ENCODE data around the gene GRIK1. TPM values are rescaled to one million over a fixed set of nuclear protein-coding genes. Genes with fewer than 3 reads are reported as not detected.

Gene GRIK1
- polyA plus RNA-seq, 1 donor from 2014 or later = 8.7 TPM

- no peak overlapping the region for H3K9ac ChIP-seq (ENCODE audit: low read length)
- H3K36me3 ChIP-seq (ENCODE audit: insufficient read depth, low read length) = no peaks in the 10 kb centered on the region
- H3F3A ChIP-seq (ENCODE audit: insufficient read depth, low read length, poor library complexity, severe bottlenecking) = no peaks in the 10 kb centered on the region
- H2AFZ ChIP-seq (ENCODE audit: low read depth, low read length) = no peak overlapping the region
- H3K4me2 ChIP-seq (ENCODE audit: low read length) = no peak overlapping the region
- no peak overlapping the region for H3K4me3 ChIP-seq (ENCODE audit: low read length)
- no peaks in the 10 kb centered on the region for H3K9me2 ChIP-seq (ENCODE audit: insufficient read depth, low read length)
- no peaks in the 10 kb centered on the region for H4K20me1 ChIP-seq (ENCODE audit: insufficient read depth)
- H3K9me3 ChIP-seq (ENCODE audit: low read length) = no peaks in the 10 kb centered on the region
- H3K27ac ChIP-seq (ENCODE audit: low read length) = no peak overlapping the region
- H3K27me3 ChIP-seq (ENCODE audit: insufficient read depth, low read depth, low read length) = no peaks in the 10 kb centered on the region
- TF ChIP-seq EP300 (conservative IDR thresholded peaks at IDR 0.05; ENCODE audit: poor library complexity, severe bottlenecking) (no peak), MXI1 (conservative IDR thresholded peaks at IDR 0.05; ENCODE audit: poor library complexity, severe bottlenecking) (no peak), POLR2AphosphoS5 (IDR thresholded peaks at IDR 0.05) (no peak), EZH2 (IDR thresholded peaks at IDR 0.05; ENCODE audit: borderline replicate concordance, insufficient read depth, low read length, poor library complexity, severe bottlenecking) (no peak), RAD21 (conservative IDR thresholded peaks at IDR 0.05) (no peak), REST (IDR thresholded peaks at IDR 0.05; ENCODE audit: borderline replicate concordance) (no peak), SMC3 (conservative IDR thresholded peaks at IDR 0.05; ENCODE audit: poor library complexity) (no peak), TAF1 (IDR thresholded peaks at IDR 0.05; ENCODE audit: low read depth) (no peak)
- TF ChIP-seq, protein P1, sequence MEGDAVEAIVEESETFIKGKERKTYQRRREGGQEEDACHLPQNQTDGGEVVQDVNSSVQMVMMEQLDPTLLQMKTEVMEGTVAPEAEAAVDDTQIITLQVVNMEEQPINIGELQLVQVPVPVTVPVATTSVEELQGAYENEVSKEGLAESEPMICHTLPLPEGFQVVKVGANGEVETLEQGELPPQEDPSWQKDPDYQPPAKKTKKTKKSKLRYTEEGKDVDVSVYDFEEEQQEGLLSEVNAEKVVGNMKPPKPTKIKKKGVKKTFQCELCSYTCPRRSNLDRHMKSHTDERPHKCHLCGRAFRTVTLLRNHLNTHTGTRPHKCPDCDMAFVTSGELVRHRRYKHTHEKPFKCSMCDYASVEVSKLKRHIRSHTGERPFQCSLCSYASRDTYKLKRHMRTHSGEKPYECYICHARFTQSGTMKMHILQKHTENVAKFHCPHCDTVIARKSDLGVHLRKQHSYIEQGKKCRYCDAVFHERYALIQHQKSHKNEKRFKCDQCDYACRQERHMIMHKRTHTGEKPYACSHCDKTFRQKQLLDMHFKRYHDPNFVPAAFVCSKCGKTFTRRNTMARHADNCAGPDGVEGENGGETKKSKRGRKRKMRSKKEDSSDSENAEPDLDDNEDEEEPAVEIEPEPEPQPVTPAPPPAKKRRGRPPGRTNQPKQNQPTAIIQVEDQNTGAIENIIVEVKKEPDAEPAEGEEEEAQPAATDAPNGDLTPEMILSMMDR (IDR thresholded peaks at IDR 0.05; ENCODE audit: poor library complexity, severe bottlenecking) = no peak
- no peaks in the 10 kb centered on the region for H3K79me2 ChIP-seq (replicated peaks; ENCODE audit: insufficient read depth, low read length)
These were observed 191.2 kb downstream of the GRIK1 start for GRCh38 chr21:29748391-29749167.

DNA sequence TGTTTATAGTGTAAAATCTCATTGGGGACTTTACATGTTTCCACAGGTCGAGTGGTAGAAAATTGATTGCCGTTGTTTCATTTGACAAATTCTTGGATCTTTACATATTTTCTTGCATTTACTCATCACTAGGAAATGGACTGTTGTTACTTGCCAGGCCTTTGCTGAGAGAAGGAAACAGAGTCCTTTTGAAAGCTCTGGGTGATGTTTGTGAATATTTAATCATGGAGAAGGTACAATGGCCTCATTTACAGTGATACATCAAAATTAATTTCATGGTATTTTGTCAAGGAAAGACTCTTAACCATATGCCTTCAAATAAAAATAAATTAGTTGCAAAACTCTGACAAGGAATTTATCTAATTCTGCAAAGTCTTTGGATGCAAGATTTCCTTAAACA is 198.0 kb downstream of the GRIK1 start:
- Histone ChIP-seq H3F3A (ENCODE audit: insufficient read depth, low read length, poor library complexity, severe bottlenecking) (no peaks in the 10 kb centered on the region), H3K9me2 (ENCODE audit: insufficient read depth, low read length) (no peaks in the 10 kb centered on the region), H3K9me3 (ENCODE audit: low read length) (no peaks in the 10 kb centered on the region), H3K27ac (ENCODE audit: low read length) (no peak overlapping the region), H4K20me1 (ENCODE audit: insufficient read depth) (no peaks in the 10 kb centered on the region), H3K4me2 (ENCODE audit: low read length) (no peak overlapping the region), H2AFZ (ENCODE audit: low read depth, low read length) (no peak overlapping the region), H3K27me3 (ENCODE audit: insufficient read depth, low read depth, low read length) (no peaks in the 10 kb centered on the region), H3K36me3 (ENCODE audit: insufficient read depth, low read length) (no peaks in the 10 kb centered on the region), H3K4me3 (ENCODE audit: low read length) (no peak overlapping the region), H3K9ac (ENCODE audit: low read length) (no peak overlapping the region), H3K79me2 (replicated peaks; ENCODE audit: insufficient read depth, low read length) (no peaks in the 10 kb centered on the region)
- TF ChIP-seq REST (IDR thresholded peaks at IDR 0.05; ENCODE audit: borderline replicate concordance) (no peak), POLR2AphosphoS5 (IDR thresholded peaks at IDR 0.05) (no peak), EP300 (conservative IDR thresholded peaks at IDR 0.05; ENCODE audit: poor library complexity, severe bottlenecking) (no peak), MXI1 (conservative IDR thresholded peaks at IDR 0.05; ENCODE audit: poor library complexity, severe bottlenecking) (no peak)
- TF ChIP-seq, protein P1 (IDR thresholded peaks at IDR 0.05; ENCODE audit: poor library complexity, severe bottlenecking) = no peak
